HCT116 (cell line): ENCODE results near the gene GASK1A. TPM values are rescaled to one million over a fixed set of nuclear protein-coding genes. Genes with fewer than 3 reads are reported as not detected.

Source experiments
- ATAC-seq: fragments of 200-7000 bp; cut with Tn5 transposase; 2 replicates; pipeline ENCODE4 v1.9.1; 2020; ENCODE audit warnings: mild to moderate bottlenecking, moderate library complexity
- BruUV-seq: library from RNA; stranded (reverse); fragments of 400-500 nt; replicated peaks from 2 replicates; lab custom pipeline; 2021; lab: Mats Ljungman, UMichigan
- CTCF ChIA-PET: fragments of 300-600 bp; sonication (Branson Sonifier 250); formaldehyde crosslinking; loops from one replicate; lab custom pipeline; 2021; ENCODE audit warnings: antibody characterized with exemption; lab: Charles Lee
- POLR2A ChIA-PET: fragments of 300-600, 350-600 bp; sonication (Branson Sonifier 250); formaldehyde crosslinking; loops from one replicate; lab custom pipeline; 2021; ENCODE audit warnings: antibody characterized with exemption; lab: Charles Lee
- RAD21 ChIA-PET, 2 experiments: fragments of 300-600 bp; sonication (Branson Sonifier 250); formaldehyde crosslinking; loops; one replicate each; lab custom pipeline; 2023; ENCODE audit warnings: low total read pairs in 2 of 2; ENCODE audit not compliant: uncharacterized antibody in 2 of 2, unreplicated experiment in 2 of 2, low non-redundant PET in 1 of 2; lab: Charles Lee
- DNase-seq: peaks from one replicate; pipeline ENCODE4 v3.0.0-alpha.2; 2010; ENCODE audit warnings: low read depth, low spot score
- H2AFZ ChIP-seq: fragments of 200-600 bp; shearing (Covaris generic), sonication (generic); 2 replicates; pipeline ENCODE4 v1.6.1; 2017; ENCODE audit warnings: low read depth, mixed run types, mixed read lengths, antibody characterized with exemption, low read length; ENCODE audit not compliant: poor library complexity, severe bottlenecking
- H3K27ac ChIP-seq: 2 replicates; pipeline ENCODE4 v1.5.1; 2012; ENCODE audit warnings: low read depth, low read length
- H3K27me3 ChIP-seq: fragments of 200-600 bp; sonication (generic); 2 replicates; pipeline ENCODE4 v1.6.1; 2016; ENCODE audit warnings: mixed run types, low read length, mixed read lengths; ENCODE audit not compliant: insufficient read depth
- H3K36me3 ChIP-seq, 2 experiments: fragments of 200-500 bp in 1 of 2; fragments of 200-600 bp in 1 of 2; sonication (Bioruptor generic) in 1 of 2; sonication (generic) in 1 of 2; 2 replicates each; pipeline versions ENCODE4 v1.5.1 to v1.6.1; 2014 to 2016; ENCODE audit warnings: low read length in 2 of 2, inconsistent platforms in 1 of 2, mixed read lengths in 1 of 2, mixed run types in 1 of 2; ENCODE audit not compliant: insufficient read depth in 2 of 2, control insufficient read depth in 1 of 2
- H3K4me1 ChIP-seq, 2 experiments: fragments of 200-600 bp in 1 of 2; sonication (generic) in 1 of 2; 2 replicates each; pipeline versions ENCODE4 v1.5.1 to v1.6.1; 2012 to 2017; ENCODE audit warnings: low read length in 2 of 2, inconsistent platforms in 1 of 2, mild to moderate bottlenecking in 1 of 2, mixed read lengths in 1 of 2, mixed run types in 1 of 2, moderate library complexity in 1 of 2; ENCODE audit not compliant: insufficient read depth in 2 of 2, control insufficient read depth in 1 of 2
- H3K4me2 ChIP-seq: fragments of 200-600 bp; sonication (generic); 2 replicates; pipeline ENCODE4 v1.6.1; 2017; ENCODE audit warnings: mixed run types, low read length, mixed read lengths
- H3K4me3 ChIP-seq, 2 experiments: fragments of 200-600 bp in 1 of 2; sonication (generic) in 1 of 2; replicated peaks in 1 of 2; 2 replicates each; pipeline ENCODE4 v1.5.1; 2011 to 2016; ENCODE audit warnings: low read length in 2 of 2, control low read depth in 1 of 2, low read depth in 1 of 2, mild to moderate bottlenecking in 1 of 2, mixed read lengths in 1 of 2, mixed run types in 1 of 2
- H3K79me2 ChIP-seq: fragments of 200-600 bp; sonication (generic); 2 replicates; pipeline ENCODE4 v1.6.1; 2017; ENCODE audit warnings: mild to moderate bottlenecking, mixed run types, low read length, moderate library complexity, mixed read lengths; ENCODE audit not compliant: insufficient read depth
- H3K9ac ChIP-seq: fragments of 200-600 bp; sonication (generic); 2 replicates; pipeline ENCODE4 v1.6.1; 2016; ENCODE audit warnings: low read length, mixed read lengths
- H3K9me2 ChIP-seq: fragments of 200-600 bp; sonication (generic), shearing (Covaris generic); 2 replicates; pipeline ENCODE4 v1.6.1; 2017; ENCODE audit warnings: mixed run types, mild to moderate bottlenecking, moderate library complexity; ENCODE audit not compliant: insufficient read depth
- H3K9me3 ChIP-seq, 2 experiments: fragments of 200-500 bp in 1 of 2; fragments of 200-600 bp in 1 of 2; sonication (Bioruptor generic) in 1 of 2; sonication (generic) in 1 of 2; 2 replicates each; pipeline ENCODE4 v1.6.1; 2014 to 2017; ENCODE audit warnings: low read length in 2 of 2, mixed read lengths in 2 of 2, inconsistent platforms in 1 of 2, low read depth in 1 of 2, mild to moderate bottlenecking in 1 of 2, mixed run types in 1 of 2, moderate library complexity in 1 of 2; ENCODE audit not compliant: control insufficient read depth in 1 of 2, insufficient read depth in 1 of 2
- H4K20me1 ChIP-seq: fragments of 200-600 bp; sonication (generic), shearing (Covaris generic); 2 replicates; pipeline ENCODE4 v1.6.1; 2017; ENCODE audit warnings: mixed run types, mild to moderate bottlenecking, moderate library complexity; ENCODE audit not compliant: insufficient read depth
- ATF3 ChIP-seq: IDR thresholded peaks from 2 replicates; pipeline ENCODE4 v1.6.1; 2012
- CEBPB ChIP-seq: IDR thresholded peaks from 2 replicates; pipeline ENCODE4 v1.6.1; 2012; ENCODE audit warnings: low read depth
- CTCF ChIP-seq, 3 experiments: fragments of 200-600 bp in 1 of 3; sonication (generic) in 1 of 3; IDR thresholded peaks in 2 of 3; conservative IDR thresholded peaks in 1 of 3; 2 replicates each; pipeline ENCODE4 v1.5.1; 2012 to 2017; ENCODE audit warnings: low read depth in 2 of 3, low read length in 2 of 3, antibody characterized with exemption in 1 of 3, borderline replicate concordance in 1 of 3, control low read depth in 1 of 3, mild to moderate bottlenecking in 1 of 3, mixed read lengths in 1 of 3, mixed run types in 1 of 3, moderate library complexity in 1 of 3; ENCODE audit not compliant: insufficient read depth in 1 of 3
- EGR1 ChIP-seq: IDR thresholded peaks from 2 replicates; pipeline ENCODE4 v1.6.1; 2012; ENCODE audit warnings: low read depth
- EZH2 ChIP-seq: fragments of 200-600 bp; sonication (generic); IDR thresholded peaks from 2 replicates; pipeline ENCODE4 v1.6.1; 2017; ENCODE audit warnings: antibody characterized with exemption, mixed run types
- EZH2phosphoT487 ChIP-seq: fragments of 200-600 bp; IDR thresholded peaks from 2 replicates; pipeline ENCODE4 v1.6.1; 2018; ENCODE audit warnings: antibody characterized with exemption, borderline replicate concordance
- FOSL1 ChIP-seq: IDR thresholded peaks from 2 replicates; pipeline ENCODE4 v1.6.1; 2012; ENCODE audit warnings: low read depth
- JUND ChIP-seq: IDR thresholded peaks from 2 replicates; pipeline ENCODE4 v1.6.1; 2012
- MAX ChIP-seq: IDR thresholded peaks from 2 replicates; pipeline ENCODE4 v1.6.1; 2012
- RAD21 ChIP-seq: IDR thresholded peaks from 2 replicates; pipeline ENCODE4 v1.6.1; 2012; ENCODE audit warnings: low read depth, mild to moderate bottlenecking
- SRF ChIP-seq: IDR thresholded peaks from 2 replicates; pipeline ENCODE4 v1.6.1; 2012; ENCODE audit warnings: low read depth
- TCF7L2 ChIP-seq: IDR thresholded peaks from 2 replicates; pipeline ENCODE4 v1.7.0; 2011; ENCODE audit warnings: borderline replicate concordance, inconsistent platforms; ENCODE audit not compliant: insufficient read depth, insufficient read length; ENCODE audit errors: extremely low read depth
- YY1 ChIP-seq: IDR thresholded peaks from 2 replicates; pipeline ENCODE4 v1.6.1; 2011; ENCODE audit warnings: low read length, low read depth, moderate library complexity, mild to moderate bottlenecking; ENCODE audit not compliant: insufficient replicate concordance; ENCODE audit errors: extremely low read depth
- ZFX ChIP-seq: fragments of 450-650 bp; IDR thresholded peaks from 2 replicates; pipeline ENCODE4 v1.6.1; 2017
- ZNF274 ChIP-seq: fragments of 200-500 bp; sonication (Bioruptor generic); IDR thresholded peaks from 2 replicates; pipeline ENCODE4 v1.6.1; 2014; ENCODE audit warnings: mild to moderate bottlenecking, low read depth, low read length, inconsistent platforms
- intact Hi-C: fragments of 100-400 bp; cut with micrococcal nuclease; formaldehyde crosslinking; loops from 2 replicates; pipeline ENCODE4 v1.10.0; 2022
- total RNA-seq: library from RNA; stranded (reverse); gene quantifications from one replicate; pipeline ENCODE4 v1.2.1, GENCODE V29; 2021; ENCODE audit not compliant: unreplicated experiment

GASK1A gene
- total RNA-seq, 1 experiment from 2014 or later: 1.0 TPM

GRCh38 chr3:42963269-42963668 is 15.8 kb upstream of the GASK1A start:
- no TSS peak for BruUV-seq
- TF ChIP-seq FOSL1: no peak
- no peak for TF ChIP-seq ZFX
- no peak for TF ChIP-seq ZNF274
- no peak for TF ChIP-seq JUND
- TF ChIP-seq CEBPB: no peak
- TF ChIP-seq YY1: no peak
- no peak for TF ChIP-seq TCF7L2
- TF ChIP-seq MAX: no peak
- TF ChIP-seq RAD21: no peak
- intact Hi-C loops: loop anchor here (5.0 to 10.0 kb wide), 3 partner anchors 109 to 1232 kb away; no protein-coding TSS in a partner anchor
- Histone ChIP-seq H2AFZ (no peak overlapping the region), H4K20me1 (no peaks in the 10 kb centered on the region), H3K9me3 (no peaks in the 10 kb centered on the region), H3K9ac (no peak overlapping the region), H3K4me2 (no peak overlapping the region), H3K27me3 (peaks cover 14% of the 10 kb centered on the region; the same call in 1 of the 2 replicates), H3K4me1 (no peaks in the 10 kb centered on the region), H3K9me2 (no peaks in the 10 kb centered on the region), H3K79me2 (no peaks in the 10 kb centered on the region), H3K27ac (no peak overlapping the region), H3K4me3 (no peak overlapping the region), H3K36me3 (no peaks in the 10 kb centered on the region)
- ChIA-PET POLR2A (no interaction called here), RAD21 (no interaction called here), CTCF (interaction anchor here (0.9 to 3.1 kb wide), 2 partner anchors 125 to 540 kb away, joined by 3 to 27 read pairs; no protein-coding TSS in a partner anchor)
- DNase-seq (no peak), ATAC-seq (no peak)

GRCh38 chr3:42964266-42964665 is 14.8 kb upstream of the GASK1A start:
- TF ChIP-seq EGR1 (no peak), TCF7L2 (no peak), JUND (no peak), CTCF (IDR thresholded peaks at IDR 0.05 in 2 of 3, conservative IDR thresholded peaks at IDR 0.05 in 1 of 3; ENCODE audit: borderline replicate concordance in 1 of 3, insufficient read depth in 1 of 3, low read depth in 2 of 3, low read length in 2 of 3) (no peak), EZH2 (no peak), ZNF274 (no peak), EZH2phosphoT487 (no peak), ZFX (no peak), ATF3 (no peak), CEBPB (no peak), SRF (no peak)
- Histone ChIP-seq H4K20me1 (no peaks in the 10 kb centered on the region), H3K79me2 (no peaks in the 10 kb centered on the region), H2AFZ (no peak overlapping the region), H3K27ac (no peak overlapping the region), H3K27me3 (peaks cover 14% of the 10 kb centered on the region; the same call in 1 of the 2 replicates), H3K9ac (no peak overlapping the region), H3K9me2 (no peaks in the 10 kb centered on the region), H3K4me1 (no peaks in the 10 kb centered on the region), H3K36me3 (no peaks in the 10 kb centered on the region), H3K4me2 (no peak overlapping the region), H3K9me3 (no peaks in the 10 kb centered on the region), H3K4me3 (no peak overlapping the region)
- ChIA-PET CTCF (interaction anchor here (0.9 kb wide), 1 partner anchor 539 kb away, joined by 3 read pairs; no protein-coding TSS in a partner anchor), RAD21 (no interaction called here), POLR2A (no interaction called here)
- DNase-seq: no peak
- ATAC-seq: no peak
- intact Hi-C loops: loop anchor here (5.0 to 10.0 kb wide), 3 partner anchors 108 to 1231 kb away; no protein-coding TSS in a partner anchor
- no TSS peak for BruUV-seq
